A549 (cell line): ENCODE measurements around the gene GPX4. TPM values are rescaled to one million over a fixed set of nuclear protein-coding genes. Genes with fewer than 3 reads are reported as not detected.

Experiments
- ATAC-seq, 2 experiments: fragments of 200-7000 bp in 1 of 2; fragments of >200 bp in 1 of 2; cut with Nextera tagmentation in 1 of 2; cut with Tn5 transposase in 1 of 2; 3 replicates each; pipeline versions ENCODE4 v1.8.0 to v1.9.1; 2018 to 2020; ENCODE audit warnings: mild to moderate bottlenecking in 1 of 2, moderate library complexity in 1 of 2
- CTCF ChIA-PET: fragments of 300-600 bp; sonication (Branson Sonifier 250); formaldehyde crosslinking; extraction: SDS; loops from one replicate; lab custom pipeline; 2021; ENCODE audit warnings: antibody characterized with exemption, inconsistent platforms; lab: Yijun Ruan, JAX
- POLR2A ChIA-PET: fragments of 350-600 bp; formaldehyde crosslinking; extraction: SDS; loops from one replicate; lab custom pipeline; 2021; ENCODE audit warnings: antibody characterized with exemption, inconsistent platforms; lab: Yijun Ruan, JAX
- DNase-seq, 2 experiments: peaks; one replicate each; pipeline versions ENCODE4 v3.0.0 to v3.0.0-alpha.2; 2011 to 2016; ENCODE audit warnings: low read depth in 1 of 2, low spot score in 1 of 2
- FAIRE-seq: peaks from 2 replicates; lab custom pipeline; 2011; peaks lifted over from hg19 to GRCh38; lab: Jason Lieb, UNC
- H3K27ac ChIP-seq, 2 experiments: fragments of >200 bp; sonication (Bioruptor Twin); formaldehyde crosslinking; 3 replicates each; pipeline ENCODE4 v1.5.1; 2016 to 2017
- H3K4me1 ChIP-seq: fragments of >200 bp; sonication (Bioruptor Twin); formaldehyde crosslinking; 3 replicates; pipeline ENCODE4 v1.6.1; 2016
- H3K4me2 ChIP-seq: fragments of >200 bp; sonication (Bioruptor Twin); formaldehyde crosslinking; 3 replicates; pipeline ENCODE4 v1.6.1; 2016
- H3K4me3 ChIP-seq: fragments of >200 bp; sonication (Bioruptor Twin); formaldehyde crosslinking; 3 replicates; pipeline ENCODE4 v1.5.1; 2016
- H3K9me3 ChIP-seq: fragments of >200 bp; sonication (Bioruptor Twin); formaldehyde crosslinking; 3 replicates; pipeline ENCODE4 v1.6.1; 2016
- CBX2 ChIP-seq: fragments of 200-600 bp; sonication (generic); IDR thresholded peaks from 2 replicates; pipeline ENCODE4 v1.6.1; 2016; ENCODE audit warnings: low read depth, mild to moderate bottlenecking, borderline replicate concordance
- CEBPB ChIP-seq, 2 experiments: fragments of >200 bp in 1 of 2; sonication (Bioruptor Twin) in 1 of 2; formaldehyde crosslinking in 1 of 2; IDR thresholded peaks; 2 replicates each; pipeline ENCODE4 v1.6.1; 2012 to 2016
- CHD2 ChIP-seq: fragments of 150-350 bp; IDR thresholded peaks from 2 replicates; pipeline ENCODE4 v1.6.1; 2014; ENCODE audit warnings: low read length; ENCODE audit not compliant: partially characterized antibody
- FOSB ChIP-seq: fragments of 250-450 bp; sonication (Bioruptor Pico); IDR thresholded peaks from 2 replicates; pipeline ENCODE4 v1.5.0; 2020; ENCODE audit warnings: mild to moderate bottlenecking, moderate library complexity
- HDAC2 ChIP-seq: fragments of 200-600 bp; sonication (generic); IDR thresholded peaks from 2 replicates; pipeline ENCODE4 v1.6.1; 2016
- JUN ChIP-seq, 2 experiments: fragments of >200 bp; sonication (Bioruptor Twin); formaldehyde crosslinking; IDR thresholded peaks; 2 replicates in 1 of 2; 3 replicates in 1 of 2; pipeline ENCODE4 v1.6.1; 2016 to 2017
- KDM1A ChIP-seq: fragments of 200-600 bp; sonication (generic); IDR thresholded peaks from 2 replicates; pipeline ENCODE4 v1.6.1; 2016; ENCODE audit warnings: low read depth, mild to moderate bottlenecking
- MAFK ChIP-seq: fragments of 450-650 bp; IDR thresholded peaks from 2 replicates; pipeline ENCODE4 v1.6.1; 2014; ENCODE audit not compliant: partially characterized antibody
- MAZ ChIP-seq: fragments of 150-350 bp; IDR thresholded peaks from 2 replicates; pipeline ENCODE4 v1.6.1; 2014; ENCODE audit warnings: antibody characterized with exemption, low read depth, low read length, borderline replicate concordance
- MYC ChIP-seq: IDR thresholded peaks from 2 replicates; pipeline ENCODE4 v1.6.1; 2012; ENCODE audit warnings: mild to moderate bottlenecking, inconsistent platforms, low read length, improper control_type of control experiment, borderline replicate concordance
- NFE2L2 ChIP-seq: fragments of 150-350 bp; conservative IDR thresholded peaks from 2 replicates; pipeline ENCODE4 v1.6.1; 2014; ENCODE audit warnings: low read length
- TP53 ChIP-seq: fragments of 250-450 bp; sonication (Bioruptor Pico); IDR thresholded peaks from 2 replicates; pipeline ENCODE4 v1.5.0; 2021; ENCODE audit warnings: mild to moderate bottlenecking, moderate library complexity
- ZFP36 ChIP-seq: fragments of 450-650 bp; IDR thresholded peaks from 2 replicates; pipeline ENCODE4 v1.6.1; 2014; ENCODE audit warnings: borderline replicate concordance; ENCODE audit not compliant: partially characterized antibody
- WGBS: methylation state at CpG from one replicate; pipeline ENCODE4 v1.1.6; 2017; ENCODE audit errors: missing lambda C conversion rate; 5-methylcytosine and 5-hydroxymethylcytosine counted together
- polyA plus RNA-seq, 4 experiments: library from polyadenylated mRNA; depleted of rRNA in 3 of 4; stranded (reverse); fragments of >200 nt; fragmentation: RNase III in 1 of 4; extraction: RNeasy Plus Mini Kit Qiagen cat#74134 plus additional on column Dnase treatment in 1 of 4; gene quantifications; 2 replicates in 3 of 4; 3 replicates in 1 of 4; pipeline ENCODE4 v1.2.3, GENCODE V29; 2011 to 2017
- TF ChIP-seq, protein P1 (sequence below): IDR thresholded peaks from 2 replicates; pipeline ENCODE4 v1.6.1; 2012; ENCODE audit warnings: low read depth, borderline replicate concordance
- TF ChIP-seq, protein P2 (sequence below): fragments of 250-450 bp; sonication (Bioruptor Pico); IDR thresholded peaks from 2 replicates; pipeline ENCODE4 v1.5.0; 2021; ENCODE audit warnings: mild to moderate bottlenecking, moderate library complexity, borderline replicate concordance
- TF ChIP-seq, protein P3 (sequence below): fragments of >200 bp; sonication (Bioruptor Twin); formaldehyde crosslinking; IDR thresholded peaks from 3 replicates; pipeline ENCODE4 v1.5.1; 2016
- TF ChIP-seq, protein P4 (sequence below): fragments of 450-650 bp; IDR thresholded peaks from 2 replicates; pipeline ENCODE4 v1.6.1; 2014; ENCODE audit warnings: antibody characterized with exemption

GPX4 gene
- polyA plus RNA-seq, 2 of the 4 experiments (the other 2 are of a cell fraction) = 248 to 394 TPM

DNA sequence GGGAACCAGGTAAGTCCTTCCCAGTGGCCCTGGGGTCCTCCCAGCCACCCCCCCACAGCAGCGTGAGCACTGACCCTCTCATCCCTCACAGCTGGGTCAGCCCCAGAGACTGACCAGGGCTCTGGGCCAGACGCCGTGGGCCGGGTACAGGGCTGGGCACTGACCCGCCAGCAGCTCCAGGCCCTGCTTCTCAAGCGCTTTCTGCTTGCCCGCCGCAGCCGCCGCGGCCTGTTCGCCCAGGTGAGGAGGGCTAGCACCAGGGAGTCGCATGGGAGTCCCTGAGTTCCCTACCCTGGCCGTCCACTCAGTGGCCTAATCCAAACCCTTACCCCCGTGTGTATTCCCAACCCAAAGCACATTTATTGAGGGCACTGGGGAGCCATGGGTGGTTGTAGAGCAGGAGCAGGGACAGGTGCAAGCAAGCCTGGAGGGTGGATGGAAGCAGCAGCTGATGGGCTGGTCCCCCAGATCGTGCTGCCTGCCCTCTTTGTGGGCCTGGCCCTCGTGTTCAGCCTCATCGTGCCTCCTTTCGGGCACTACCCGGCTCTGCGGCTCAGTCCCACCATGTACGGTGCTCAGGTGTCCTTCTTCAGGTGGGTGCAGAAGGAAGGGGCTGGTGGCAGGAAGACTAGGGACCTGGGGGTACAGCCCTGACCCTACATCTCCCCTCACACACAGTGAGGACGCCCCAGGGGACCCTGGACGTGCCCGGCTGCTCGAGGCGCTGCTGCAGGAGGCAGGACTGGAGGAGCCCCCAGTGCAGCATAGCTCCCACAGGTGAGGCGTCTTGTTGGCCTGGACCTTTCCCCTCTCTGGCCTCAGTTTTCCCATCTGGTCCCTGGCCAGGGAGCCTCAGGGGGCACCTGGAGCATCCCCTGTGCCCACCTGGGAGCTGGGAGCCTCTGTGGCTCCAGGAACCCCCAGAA lies 49.4 kb upstream of the GPX4 start:
- ChIA-PET CTCF (interaction anchor here (0.6 to 2.0 kb wide), 3 partner anchors 13 to 1243 kb away, joined by 3 to 6 read pairs (median 4); partner anchors contain the start of gene ARHGAP45), POLR2A (no interaction called here)
- H3K27ac ChIP-seq = no peak overlapping the region
- WGBS = 87% methylated on average over 11 of the region's 28 CpGs
- DNase-seq = no peak
- TF ChIP-seq KDM1A = peak; percentile 82; the same call in 1 of the 2 replicates
- TF ChIP-seq HDAC2 = 0 out of 2 replicates have a peak, but pooled peaks have one; percentile 18
- no peak for TF ChIP-seq MYC
- TF ChIP-seq ZFP36 = peak; percentile 95
- H3K4me3 ChIP-seq = no peak overlapping the region
- H3K4me2 ChIP-seq = no peak overlapping the region
- no peak for ATAC-seq
- no peak for FAIRE-seq
- H3K4me1 ChIP-seq = no peaks in the 10 kb centered on the region
- H3K9me3 ChIP-seq = no peaks in the 10 kb centered on the region

DNA sequence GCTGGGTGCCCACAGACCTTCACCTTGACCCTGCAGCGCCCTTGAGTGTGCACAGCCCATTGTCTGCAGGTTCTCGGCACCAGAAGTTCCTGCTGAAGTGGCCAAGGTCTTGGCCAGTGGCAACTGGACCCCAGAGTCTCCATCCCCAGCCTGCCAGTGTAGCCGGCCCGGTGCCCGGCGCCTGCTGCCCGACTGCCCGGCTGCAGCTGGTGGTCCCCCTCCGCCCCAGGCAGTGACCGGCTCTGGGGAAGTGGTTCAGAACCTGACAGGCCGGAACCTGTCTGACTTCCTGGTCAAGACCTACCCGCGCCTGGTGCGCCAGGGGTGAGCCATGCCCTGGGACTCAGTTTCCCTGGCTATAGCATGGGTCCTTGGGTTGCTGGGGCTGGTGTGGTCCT lies 48.8 kb upstream of the GPX4 start:
- CTCF ChIA-PET = interaction anchor here (0.8 to 3.5 kb wide), 5 partner anchors 10 to 140 kb away, joined by 3 to 18 read pairs (median 4); partner anchors contain the start of genes ARHGAP45 and RNU6-2

DNA sequence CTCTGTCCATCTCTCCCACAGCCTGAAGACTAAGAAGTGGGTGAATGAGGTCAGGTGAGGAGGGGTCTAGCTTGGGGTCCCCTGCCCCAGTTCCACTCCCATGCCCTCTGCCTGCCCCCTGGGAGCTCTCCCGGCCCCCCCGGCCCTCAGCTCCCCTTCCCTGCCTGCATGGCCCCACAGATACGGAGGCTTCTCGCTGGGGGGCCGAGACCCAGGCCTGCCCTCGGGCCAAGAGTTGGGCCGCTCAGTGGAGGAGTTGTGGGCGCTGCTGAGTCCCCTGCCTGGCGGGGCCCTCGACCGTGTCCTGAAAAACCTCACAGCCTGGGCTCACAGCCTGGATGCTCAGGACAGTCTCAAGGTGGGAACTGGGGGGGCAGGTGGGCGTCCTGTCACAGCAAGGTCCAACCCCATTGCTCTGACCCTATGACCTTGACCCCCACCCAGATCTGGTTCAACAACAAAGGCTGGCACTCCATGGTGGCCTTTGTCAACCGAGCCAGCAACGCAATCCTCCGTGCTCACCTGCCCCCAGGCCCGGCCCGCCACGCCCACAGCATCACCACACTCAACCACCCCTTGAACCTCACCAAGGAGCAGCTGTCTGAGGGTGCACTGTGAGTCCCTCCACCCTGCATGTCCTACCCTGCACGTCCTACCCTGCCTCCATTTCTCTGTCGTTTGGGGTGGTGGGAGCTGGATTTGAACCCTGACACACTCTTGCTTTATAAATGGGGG lies 47.7 kb upstream of the GPX4 start:
- CTCF ChIA-PET = interaction anchor here (0.6 to 3.5 kb wide), 12 partner anchors 7 to 183 kb away, joined by 3 to 18 read pairs (median 4); partner anchors contain the start of genes ARHGAP45 and RNU6-2

More for the DNA sequence above, 48.8 kb upstream of the GPX4 start:
- H3K4me1 ChIP-seq = no peaks in the 10 kb centered on the region
- H3K4me2 ChIP-seq = no peak overlapping the region
- POLR2A ChIA-PET = interaction anchor here (1.3 kb wide), 1 partner anchor 10 kb away, joined by 3 read pairs; no protein-coding TSS in a partner anchor
- H3K4me3 ChIP-seq = no peak overlapping the region
- no peak overlapping the region for H3K27ac ChIP-seq
- FAIRE-seq = no peak
- TF ChIP-seq HDAC2 (no peak), TP53 (no peak), JUN (IDR thresholded peaks at IDR 0.05) (no peak), CBX2 (no peak), NFE2L2 (no peak), CEBPB (IDR thresholded peaks at IDR 0.05) (no peak), FOSB (CRISPR knock-in tag) (no peak), MAZ (no peak), MAFK (no peak), CHD2 (no peak)
- TF ChIP-seq, protein P1, sequence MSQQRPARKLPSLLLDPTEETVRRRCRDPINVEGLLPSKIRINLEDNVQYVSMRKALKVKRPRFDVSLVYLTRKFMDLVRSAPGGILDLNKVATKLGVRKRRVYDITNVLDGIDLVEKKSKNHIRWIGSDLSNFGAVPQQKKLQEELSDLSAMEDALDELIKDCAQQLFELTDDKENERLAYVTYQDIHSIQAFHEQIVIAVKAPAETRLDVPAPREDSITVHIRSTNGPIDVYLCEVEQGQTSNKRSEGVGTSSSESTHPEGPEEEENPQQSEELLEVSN = no peak
- TF ChIP-seq, protein P2, sequence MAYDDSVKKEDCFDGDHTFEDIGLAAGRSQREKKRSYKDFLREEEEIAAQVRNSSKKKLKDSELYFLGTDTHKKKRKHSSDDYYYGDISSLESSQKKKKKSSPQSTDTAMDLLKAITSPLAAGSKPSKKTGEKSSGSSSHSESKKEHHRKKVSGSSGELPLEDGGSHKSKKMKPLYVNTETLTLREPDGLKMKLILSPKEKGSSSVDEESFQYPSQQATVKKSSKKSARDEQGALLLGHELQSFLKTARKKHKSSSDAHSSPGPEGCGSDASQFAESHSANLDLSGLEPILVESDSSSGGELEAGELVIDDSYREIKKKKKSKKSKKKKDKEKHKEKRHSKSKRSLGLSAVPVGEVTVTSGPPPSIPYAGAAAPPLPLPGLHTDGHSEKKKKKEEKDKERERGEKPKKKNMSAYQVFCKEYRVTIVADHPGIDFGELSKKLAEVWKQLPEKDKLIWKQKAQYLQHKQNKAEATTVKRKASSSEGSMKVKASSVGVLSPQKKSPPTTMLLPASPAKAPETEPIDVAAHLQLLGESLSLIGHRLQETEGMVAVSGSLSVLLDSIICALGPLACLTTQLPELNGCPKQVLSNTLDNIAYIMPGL (CRISPR knock-in tag) = no peak
- TF ChIP-seq, protein P3, sequence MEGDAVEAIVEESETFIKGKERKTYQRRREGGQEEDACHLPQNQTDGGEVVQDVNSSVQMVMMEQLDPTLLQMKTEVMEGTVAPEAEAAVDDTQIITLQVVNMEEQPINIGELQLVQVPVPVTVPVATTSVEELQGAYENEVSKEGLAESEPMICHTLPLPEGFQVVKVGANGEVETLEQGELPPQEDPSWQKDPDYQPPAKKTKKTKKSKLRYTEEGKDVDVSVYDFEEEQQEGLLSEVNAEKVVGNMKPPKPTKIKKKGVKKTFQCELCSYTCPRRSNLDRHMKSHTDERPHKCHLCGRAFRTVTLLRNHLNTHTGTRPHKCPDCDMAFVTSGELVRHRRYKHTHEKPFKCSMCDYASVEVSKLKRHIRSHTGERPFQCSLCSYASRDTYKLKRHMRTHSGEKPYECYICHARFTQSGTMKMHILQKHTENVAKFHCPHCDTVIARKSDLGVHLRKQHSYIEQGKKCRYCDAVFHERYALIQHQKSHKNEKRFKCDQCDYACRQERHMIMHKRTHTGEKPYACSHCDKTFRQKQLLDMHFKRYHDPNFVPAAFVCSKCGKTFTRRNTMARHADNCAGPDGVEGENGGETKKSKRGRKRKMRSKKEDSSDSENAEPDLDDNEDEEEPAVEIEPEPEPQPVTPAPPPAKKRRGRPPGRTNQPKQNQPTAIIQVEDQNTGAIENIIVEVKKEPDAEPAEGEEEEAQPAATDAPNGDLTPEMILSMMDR = no peak
- TF ChIP-seq, all 56 proteins: peak for 0
- DNase-seq (no peak), ATAC-seq (no peak)
- H3K9me3 ChIP-seq = no peaks in the 10 kb centered on the region
- 87% methylated on average over 4 of the region's 14 CpGs for WGBS

More for the DNA sequence above, 47.7 kb upstream of the GPX4 start:
- POLR2A ChIA-PET = interaction anchor here (1.3 kb wide), 1 partner anchor 9 kb away, joined by 3 read pairs; no protein-coding TSS in a partner anchor
- no peak overlapping the region for H3K4me2 ChIP-seq
- no peaks in the 10 kb centered on the region for H3K4me1 ChIP-seq
- H3K27ac ChIP-seq = no peak overlapping the region
- FAIRE-seq = no peak
- TF ChIP-seq, protein P4, sequence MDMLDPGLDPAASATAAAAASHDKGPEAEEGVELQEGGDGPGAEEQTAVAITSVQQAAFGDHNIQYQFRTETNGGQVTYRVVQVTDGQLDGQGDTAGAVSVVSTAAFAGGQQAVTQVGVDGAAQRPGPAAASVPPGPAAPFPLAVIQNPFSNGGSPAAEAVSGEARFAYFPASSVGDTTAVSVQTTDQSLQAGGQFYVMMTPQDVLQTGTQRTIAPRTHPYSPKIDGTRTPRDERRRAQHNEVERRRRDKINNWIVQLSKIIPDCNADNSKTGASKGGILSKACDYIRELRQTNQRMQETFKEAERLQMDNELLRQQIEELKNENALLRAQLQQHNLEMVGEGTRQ = no peak
- TF ChIP-seq, protein P3 = no peak
- no peak overlapping the region for H3K4me3 ChIP-seq
- DNase-seq = no peak
- no peak for ATAC-seq
- H3K9me3 ChIP-seq = no peaks in the 10 kb centered on the region
- 89% methylated on average over 10 of the region's 20 CpGs for WGBS
